Measurements from ENCODE around the gene FCSK.

Gene FCSK

DNA sequence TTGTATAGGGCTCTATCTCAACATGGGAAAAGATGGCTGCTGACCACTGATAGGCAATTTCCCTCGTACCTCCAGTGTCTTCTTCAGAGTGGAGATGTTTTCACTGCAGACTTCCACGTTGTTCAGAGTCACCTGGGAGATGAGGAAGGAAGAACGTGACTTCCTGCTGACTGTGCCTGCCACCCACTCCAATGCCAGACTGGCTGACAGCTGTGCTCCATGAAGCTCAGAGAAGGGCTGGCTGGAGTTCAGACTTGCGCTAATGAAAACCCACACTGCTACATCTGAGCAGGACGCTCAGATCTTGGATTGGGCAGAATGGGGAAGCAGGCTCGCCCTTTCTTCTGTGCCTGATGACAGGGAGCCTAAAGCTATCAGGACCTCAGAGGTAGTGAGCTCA lies 35.9 kb downstream of the FCSK start:
- Histone ChIP-seq H3K27ac (ENCODE audit: extremely low read depth, low read depth, low read length) (no peak overlapping the region), H3K36me3 (ENCODE audit: control insufficient read depth in 2 of 2, insufficient read depth in 1 of 2, low read length in 2 of 2) (peaks cover 4 to 37% of the 10 kb centered on the region in 2 experiments), H3K4me3 (ENCODE audit: low read depth, low read length) (no peak overlapping the region), H3K4me1 (ENCODE audit: control insufficient read depth, insufficient read depth, low read length) (no peaks in the 10 kb centered on the region), H3K9me3 (ENCODE audit: control insufficient read depth, insufficient read depth, low read depth, low read length) (no peaks in the 10 kb centered on the region)
- POLR2A ChIA-PET = no interaction called here
- CTCF ChIA-PET = no interaction called here
- TF ChIP-seq SCRT1 (tag by site-specific recombination; IDR thresholded peaks at IDR 0.05; ENCODE audit: borderline replicate concordance) (no peak), SETDB1 (IDR thresholded peaks at IDR 0.05; ENCODE audit: insufficient read length, low read length) (no peak), ZFP69B (tag by site-specific recombination; IDR thresholded peaks at IDR 0.05) (no peak), ZNF548 (tag by site-specific recombination; IDR thresholded peaks at IDR 0.05) (no peak), ZBTB48 (tag by site-specific recombination; IDR thresholded peaks at IDR 0.05) (no peak), ZNF501 (tag by site-specific recombination; IDR thresholded peaks at IDR 0.05) (no peak), ZNF585B (tag by site-specific recombination; IDR thresholded peaks at IDR 0.05) (no peak), ZNF175 (tag by site-specific recombination; IDR thresholded peaks at IDR 0.05) (no peak), ZNF610 (tag by site-specific recombination; IDR thresholded peaks at IDR 0.05; ENCODE audit: borderline replicate concordance) (no peak), SP3 (tag by site-specific recombination; IDR thresholded peaks at IDR 0.05) (no peak), ZNF600 (tag by site-specific recombination; IDR thresholded peaks at IDR 0.05) (no peak), ZNF571 (tag by site-specific recombination; IDR thresholded peaks at IDR 0.05) (no peak), ZNF768 (tag by site-specific recombination; IDR thresholded peaks at IDR 0.05) (no peak), YY1 (tag by site-specific recombination; IDR thresholded peaks at IDR 0.05) (no peak), ZNF174 (tag by site-specific recombination; IDR thresholded peaks at IDR 0.05) (no peak)
- TF ChIP-seq, protein P1, sequence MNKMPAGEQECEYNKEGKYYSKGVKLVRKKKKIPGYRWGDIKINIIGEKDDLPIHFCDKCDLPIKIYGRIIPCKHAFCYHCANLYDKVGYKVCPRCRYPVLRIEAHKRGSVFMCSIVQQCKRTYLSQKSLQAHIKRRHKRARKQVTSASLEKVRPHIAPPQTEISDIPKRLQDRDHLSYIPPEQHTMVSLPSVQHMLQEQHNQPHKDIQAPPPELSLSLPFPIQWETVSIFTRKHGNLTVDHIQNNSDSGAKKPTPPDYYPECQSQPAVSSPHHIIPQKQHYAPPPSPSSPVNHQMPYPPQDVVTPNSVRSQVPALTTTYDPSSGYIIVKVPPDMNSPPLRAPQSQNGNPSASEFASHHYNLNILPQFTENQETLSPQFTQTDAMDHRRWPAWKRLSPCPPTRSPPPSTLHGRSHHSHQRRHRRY (tag by site-specific recombination; IDR thresholded peaks at IDR 0.05) = no peak

DNA sequence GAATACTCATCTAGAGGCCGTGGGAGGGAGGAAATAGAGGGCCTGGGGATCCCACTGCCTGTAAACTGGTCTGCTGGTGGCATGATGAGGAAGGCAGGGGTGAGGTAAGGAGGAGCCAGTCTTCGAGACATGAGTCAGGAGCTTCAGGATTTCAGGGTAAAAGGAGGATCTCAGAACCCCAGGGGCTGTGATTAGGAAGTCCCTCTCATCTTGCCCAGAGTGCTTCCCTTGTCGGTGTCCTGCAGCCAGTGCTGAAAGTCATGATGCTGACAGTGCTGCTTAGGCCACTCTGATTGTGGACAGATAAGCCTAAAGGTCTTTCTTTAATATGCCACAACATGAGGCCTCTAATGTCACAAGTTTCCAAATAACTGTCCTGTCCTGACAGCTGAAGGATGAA lies 39.4 kb downstream of the FCSK start:
- no peak for TF ChIP-seq ZNF184 (tag by site-specific recombination; IDR thresholded peaks at IDR 0.05)
- peak; percentile 27; the same call in 1 of the 2 replicates for TF ChIP-seq GLIS1 (tag by site-specific recombination; IDR thresholded peaks at IDR 0.05)
- Histone ChIP-seq H3K36me3 (ENCODE audit: control insufficient read depth in 2 of 2, insufficient read depth in 1 of 2, low read length in 2 of 2) (peaks cover 13 to 59% of the 10 kb centered on the region in 2 experiments), H3K4me3 (ENCODE audit: low read depth, low read length) (no peak overlapping the region), H3K4me1 (ENCODE audit: control insufficient read depth, insufficient read depth, low read length) (no peaks in the 10 kb centered on the region), H3K27ac (ENCODE audit: extremely low read depth, low read depth, low read length) (no peak overlapping the region), H3K9me3 (ENCODE audit: control insufficient read depth, insufficient read depth, low read depth, low read length) (no peaks in the 10 kb centered on the region)
- ChIA-PET CTCF (no interaction called here), POLR2A (interaction anchor here (0.8 kb wide), 1 partner anchor 61 kb away, joined by 3 read pairs; no protein-coding TSS in a partner anchor)

DNA sequence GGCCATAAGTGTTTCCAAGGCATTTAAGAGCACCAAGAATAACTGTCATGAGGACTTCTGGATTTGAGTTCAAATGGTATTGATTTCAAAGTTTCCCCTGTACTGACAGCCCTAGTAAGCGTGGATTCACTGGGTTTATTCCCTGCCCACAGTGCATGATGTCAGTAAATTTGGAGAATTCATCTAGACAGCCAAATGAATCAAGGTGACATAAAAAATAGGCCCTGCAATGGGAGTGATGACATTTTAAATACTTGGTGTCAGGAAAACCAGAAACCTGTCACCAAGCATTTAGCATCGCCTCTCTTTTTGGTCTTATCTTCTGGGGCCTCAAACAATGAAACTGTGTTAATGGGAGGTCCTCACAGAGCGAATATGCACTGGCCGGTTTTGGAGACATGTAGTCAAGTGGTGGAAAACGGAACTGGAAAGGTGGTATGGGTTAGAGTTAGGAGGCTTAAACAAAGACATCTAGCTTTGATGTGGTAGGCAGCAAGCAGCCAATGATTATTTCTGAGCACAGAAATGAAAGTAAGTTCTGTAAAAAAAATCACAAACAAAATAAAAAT lies 39.9 kb downstream of the FCSK start:
- POLR2A ChIA-PET = interaction anchor here (0.8 kb wide), 1 partner anchor 62 kb away, joined by 3 read pairs; no protein-coding TSS in a partner anchor
- H3K36me3 ChIP-seq (ENCODE audit: control insufficient read depth in 2 of 2, insufficient read depth in 1 of 2, low read length in 2 of 2) = peaks cover 14 to 61% of the 10 kb centered on the region in 2 experiments
- CTCF ChIA-PET = interaction anchor here (0.8 kb wide), 1 partner anchor 15 kb away, joined by 4 read pairs; no protein-coding TSS in a partner anchor

More for the DNA sequence above, 39.9 kb downstream of the FCSK start:
- H3K4me1 ChIP-seq (ENCODE audit: control insufficient read depth, insufficient read depth, low read length) = no peaks in the 10 kb centered on the region
- no peak overlapping the region for H3K4me3 ChIP-seq (ENCODE audit: low read depth, low read length)
- TF ChIP-seq ZNF112 (tag by site-specific recombination; IDR thresholded peaks at IDR 0.05) (no peak), ZBTB21 (tag by site-specific recombination; IDR thresholded peaks at IDR 0.05) (no peak), ZFP41 (tag by site-specific recombination; IDR thresholded peaks at IDR 0.05; ENCODE audit: borderline replicate concordance) (no peak), ZBTB7A (tag by site-specific recombination; IDR thresholded peaks at IDR 0.05; ENCODE audit: low read depth) (no peak), OSR2 (tag by site-specific recombination; IDR thresholded peaks at IDR 0.05) (no peak), ZNF214 (tag by site-specific recombination; IDR thresholded peaks at IDR 0.05; ENCODE audit: borderline replicate concordance) (no peak), ZNF292 (tag by site-specific recombination; IDR thresholded peaks at IDR 0.05; ENCODE audit: borderline replicate concordance, low read depth) (no peak), ZNF785 (tag by site-specific recombination; IDR thresholded peaks at IDR 0.05) (no peak), PRDM1 (tag by site-specific recombination; IDR thresholded peaks at IDR 0.05) (no peak), ZNF48 (tag by site-specific recombination; IDR thresholded peaks at IDR 0.05) (no peak)
- TF ChIP-seq, protein P2, sequence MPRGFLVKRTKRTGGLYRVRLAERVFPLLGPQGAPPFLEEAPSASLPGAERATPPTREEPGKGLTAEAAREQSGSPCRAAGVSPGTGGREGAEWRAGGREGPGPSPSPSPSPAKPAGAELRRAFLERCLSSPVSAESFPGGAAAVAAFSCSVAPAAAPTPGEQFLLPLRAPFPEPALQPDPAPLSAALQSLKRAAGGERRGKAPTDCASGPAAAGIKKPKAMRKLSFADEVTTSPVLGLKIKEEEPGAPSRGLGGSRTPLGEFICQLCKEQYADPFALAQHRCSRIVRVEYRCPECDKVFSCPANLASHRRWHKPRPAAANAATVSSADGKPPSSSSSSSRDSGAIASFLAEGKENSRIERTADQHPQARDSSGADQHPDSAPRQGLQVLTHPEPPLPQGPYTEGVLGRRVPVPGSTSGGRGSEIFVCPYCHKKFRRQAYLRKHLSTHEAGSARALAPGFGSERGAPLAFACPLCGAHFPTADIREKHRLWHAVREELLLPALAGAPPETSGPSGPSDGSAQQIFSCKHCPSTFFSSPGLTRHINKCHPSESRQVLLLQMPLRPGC (tag by site-specific recombination; IDR thresholded peaks at IDR 0.05) = no peak
- TF ChIP-seq, protein P3, sequence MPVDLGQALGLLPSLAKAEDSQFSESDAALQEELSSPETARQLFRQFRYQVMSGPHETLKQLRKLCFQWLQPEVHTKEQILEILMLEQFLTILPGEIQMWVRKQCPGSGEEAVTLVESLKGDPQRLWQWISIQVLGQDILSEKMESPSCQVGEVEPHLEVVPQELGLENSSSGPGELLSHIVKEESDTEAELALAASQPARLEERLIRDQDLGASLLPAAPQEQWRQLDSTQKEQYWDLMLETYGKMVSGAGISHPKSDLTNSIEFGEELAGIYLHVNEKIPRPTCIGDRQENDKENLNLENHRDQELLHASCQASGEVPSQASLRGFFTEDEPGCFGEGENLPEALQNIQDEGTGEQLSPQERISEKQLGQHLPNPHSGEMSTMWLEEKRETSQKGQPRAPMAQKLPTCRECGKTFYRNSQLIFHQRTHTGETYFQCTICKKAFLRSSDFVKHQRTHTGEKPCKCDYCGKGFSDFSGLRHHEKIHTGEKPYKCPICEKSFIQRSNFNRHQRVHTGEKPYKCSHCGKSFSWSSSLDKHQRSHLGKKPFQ (tag by site-specific recombination; IDR thresholded peaks at IDR 0.05) = no peak
- no peak overlapping the region for H3K27ac ChIP-seq (ENCODE audit: extremely low read depth, low read depth, low read length)
- no peaks in the 10 kb centered on the region for H3K9me3 ChIP-seq (ENCODE audit: control insufficient read depth, insufficient read depth, low read depth, low read length)

Measured in HEK293 (cell line).